K562 (cell line): Measurements from ENCODE around the gene USP24. TPM values are rescaled to one million over a fixed set of nuclear protein-coding genes. Genes with fewer than 3 reads are reported as not detected.

Experiments
- polyA plus RNA-seq, 8 experiments: library from polyadenylated mRNA; depleted of rRNA in 4 of 8; stranded (reverse) in 5 of 8; unstranded in 3 of 8; fragments of >200 nt; fragmentation: Nextera tagmentation in 2 of 8; fragmentation: Illumina TruSeq in 1 of 8; extraction: Ambion mirVana in 2 of 8; extraction: Trizol in 1 of 8; gene quantifications; 2 replicates each; pipeline versions ENCODE4 v1.2.1 to v1.2.3, GENCODE V29; 2011 to 2014; ENCODE audit warnings: inconsistent platforms in 1 of 8, missing spikeins in 1 of 8
- total RNA-seq, 7 experiments: library from RNA; depleted of rRNA in 6 of 7; stranded (reverse); fragments of >200 nt in 6 of 7; fragmentation: Illumina TruSeq in 2 of 7; extraction: Trizol in 2 of 7; gene quantifications; 2 replicates each; pipeline versions ENCODE4 v1.2.1 to v1.2.3, GENCODE V29; 2011 to 2021; ENCODE audit warnings: low replicate concordance in 1 of 7
- TF ChIP-seq, protein P1 (sequence below): fragments of 450-650 bp; IDR thresholded peaks from 2 replicates; pipeline ENCODE4 v1.6.1; 2016; ENCODE audit warnings: mild to moderate bottlenecking, moderate library complexity

Gene USP24
- total and polyA plus RNA-seq, 9 of the 15 experiments (the other 6 are each of a cell fraction or from before 2014, with no cell fraction given): 7.7 to 62.6 (median 36.8) TPM

DNA sequence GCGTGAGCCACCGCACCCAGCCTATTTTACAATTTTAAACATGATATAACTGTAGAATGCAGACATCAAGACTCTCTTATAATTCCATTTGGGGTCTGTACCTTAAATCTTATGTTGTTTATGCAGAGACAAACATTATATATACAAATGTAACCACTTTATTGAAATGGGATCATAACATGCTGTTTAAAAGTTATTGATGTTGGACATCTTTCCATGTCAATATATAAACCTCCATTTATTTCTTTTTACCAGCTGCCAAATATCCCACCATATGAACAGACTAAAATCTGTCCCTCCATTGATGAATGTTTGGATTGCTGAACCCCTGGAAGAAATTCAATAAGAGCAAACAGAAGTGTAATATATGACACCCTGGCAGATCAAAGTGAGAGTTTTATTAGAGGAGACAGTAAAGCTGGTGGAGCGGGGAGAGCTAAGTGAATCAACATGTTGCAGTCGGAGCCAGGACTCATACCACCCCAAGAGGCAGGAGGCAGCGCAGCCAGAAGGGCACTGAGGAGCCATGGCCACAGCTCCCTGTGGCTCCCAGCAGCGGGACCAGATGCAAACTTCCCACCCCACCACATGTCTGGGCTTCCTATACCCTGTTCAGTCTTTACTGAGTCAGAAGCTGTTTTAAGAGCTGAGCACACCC, 180.6 kb downstream of the USP24 start (continued):
- TF ChIP-seq, protein P1, sequence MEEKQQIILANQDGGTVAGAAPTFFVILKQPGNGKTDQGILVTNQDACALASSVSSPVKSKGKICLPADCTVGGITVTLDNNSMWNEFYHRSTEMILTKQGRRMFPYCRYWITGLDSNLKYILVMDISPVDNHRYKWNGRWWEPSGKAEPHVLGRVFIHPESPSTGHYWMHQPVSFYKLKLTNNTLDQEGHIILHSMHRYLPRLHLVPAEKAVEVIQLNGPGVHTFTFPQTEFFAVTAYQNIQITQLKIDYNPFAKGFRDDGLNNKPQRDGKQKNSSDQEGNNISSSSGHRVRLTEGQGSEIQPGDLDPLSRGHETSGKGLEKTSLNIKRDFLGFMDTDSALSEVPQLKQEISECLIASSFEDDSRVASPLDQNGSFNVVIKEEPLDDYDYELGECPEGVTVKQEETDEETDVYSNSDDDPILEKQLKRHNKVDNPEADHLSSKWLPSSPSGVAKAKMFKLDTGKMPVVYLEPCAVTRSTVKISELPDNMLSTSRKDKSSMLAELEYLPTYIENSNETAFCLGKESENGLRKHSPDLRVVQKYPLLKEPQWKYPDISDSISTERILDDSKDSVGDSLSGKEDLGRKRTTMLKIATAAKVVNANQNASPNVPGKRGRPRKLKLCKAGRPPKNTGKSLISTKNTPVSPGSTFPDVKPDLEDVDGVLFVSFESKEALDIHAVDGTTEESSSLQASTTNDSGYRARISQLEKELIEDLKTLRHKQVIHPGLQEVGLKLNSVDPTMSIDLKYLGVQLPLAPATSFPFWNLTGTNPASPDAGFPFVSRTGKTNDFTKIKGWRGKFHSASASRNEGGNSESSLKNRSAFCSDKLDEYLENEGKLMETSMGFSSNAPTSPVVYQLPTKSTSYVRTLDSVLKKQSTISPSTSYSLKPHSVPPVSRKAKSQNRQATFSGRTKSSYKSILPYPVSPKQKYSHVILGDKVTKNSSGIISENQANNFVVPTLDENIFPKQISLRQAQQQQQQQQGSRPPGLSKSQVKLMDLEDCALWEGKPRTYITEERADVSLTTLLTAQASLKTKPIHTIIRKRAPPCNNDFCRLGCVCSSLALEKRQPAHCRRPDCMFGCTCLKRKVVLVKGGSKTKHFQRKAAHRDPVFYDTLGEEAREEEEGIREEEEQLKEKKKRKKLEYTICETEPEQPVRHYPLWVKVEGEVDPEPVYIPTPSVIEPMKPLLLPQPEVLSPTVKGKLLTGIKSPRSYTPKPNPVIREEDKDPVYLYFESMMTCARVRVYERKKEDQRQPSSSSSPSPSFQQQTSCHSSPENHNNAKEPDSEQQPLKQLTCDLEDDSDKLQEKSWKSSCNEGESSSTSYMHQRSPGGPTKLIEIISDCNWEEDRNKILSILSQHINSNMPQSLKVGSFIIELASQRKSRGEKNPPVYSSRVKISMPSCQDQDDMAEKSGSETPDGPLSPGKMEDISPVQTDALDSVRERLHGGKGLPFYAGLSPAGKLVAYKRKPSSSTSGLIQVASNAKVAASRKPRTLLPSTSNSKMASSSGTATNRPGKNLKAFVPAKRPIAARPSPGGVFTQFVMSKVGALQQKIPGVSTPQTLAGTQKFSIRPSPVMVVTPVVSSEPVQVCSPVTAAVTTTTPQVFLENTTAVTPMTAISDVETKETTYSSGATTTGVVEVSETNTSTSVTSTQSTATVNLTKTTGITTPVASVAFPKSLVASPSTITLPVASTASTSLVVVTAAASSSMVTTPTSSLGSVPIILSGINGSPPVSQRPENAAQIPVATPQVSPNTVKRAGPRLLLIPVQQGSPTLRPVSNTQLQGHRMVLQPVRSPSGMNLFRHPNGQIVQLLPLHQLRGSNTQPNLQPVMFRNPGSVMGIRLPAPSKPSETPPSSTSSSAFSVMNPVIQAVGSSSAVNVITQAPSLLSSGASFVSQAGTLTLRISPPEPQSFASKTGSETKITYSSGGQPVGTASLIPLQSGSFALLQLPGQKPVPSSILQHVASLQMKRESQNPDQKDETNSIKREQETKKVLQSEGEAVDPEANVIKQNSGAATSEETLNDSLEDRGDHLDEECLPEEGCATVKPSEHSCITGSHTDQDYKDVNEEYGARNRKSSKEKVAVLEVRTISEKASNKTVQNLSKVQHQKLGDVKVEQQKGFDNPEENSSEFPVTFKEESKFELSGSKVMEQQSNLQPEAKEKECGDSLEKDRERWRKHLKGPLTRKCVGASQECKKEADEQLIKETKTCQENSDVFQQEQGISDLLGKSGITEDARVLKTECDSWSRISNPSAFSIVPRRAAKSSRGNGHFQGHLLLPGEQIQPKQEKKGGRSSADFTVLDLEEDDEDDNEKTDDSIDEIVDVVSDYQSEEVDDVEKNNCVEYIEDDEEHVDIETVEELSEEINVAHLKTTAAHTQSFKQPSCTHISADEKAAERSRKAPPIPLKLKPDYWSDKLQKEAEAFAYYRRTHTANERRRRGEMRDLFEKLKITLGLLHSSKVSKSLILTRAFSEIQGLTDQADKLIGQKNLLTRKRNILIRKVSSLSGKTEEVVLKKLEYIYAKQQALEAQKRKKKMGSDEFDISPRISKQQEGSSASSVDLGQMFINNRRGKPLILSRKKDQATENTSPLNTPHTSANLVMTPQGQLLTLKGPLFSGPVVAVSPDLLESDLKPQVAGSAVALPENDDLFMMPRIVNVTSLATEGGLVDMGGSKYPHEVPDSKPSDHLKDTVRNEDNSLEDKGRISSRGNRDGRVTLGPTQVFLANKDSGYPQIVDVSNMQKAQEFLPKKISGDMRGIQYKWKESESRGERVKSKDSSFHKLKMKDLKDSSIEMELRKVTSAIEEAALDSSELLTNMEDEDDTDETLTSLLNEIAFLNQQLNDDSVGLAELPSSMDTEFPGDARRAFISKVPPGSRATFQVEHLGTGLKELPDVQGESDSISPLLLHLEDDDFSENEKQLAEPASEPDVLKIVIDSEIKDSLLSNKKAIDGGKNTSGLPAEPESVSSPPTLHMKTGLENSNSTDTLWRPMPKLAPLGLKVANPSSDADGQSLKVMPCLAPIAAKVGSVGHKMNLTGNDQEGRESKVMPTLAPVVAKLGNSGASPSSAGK: no peak
- TF ChIP-seq, all 486 proteins: peak for 0
